Inflammatory macrophage treated with lipopolysaccharide for 4 hours (primary cell): ENCODE measurements around the gene C5orf58.

ENCODE experiments used
- DNase-seq: peaks from one replicate; pipeline ENCODE4 v3.0.0-alpha.2; 2020

Gene C5orf58

GRCh38 chr5:170261528-170262043 lies 28.8 kb downstream of the C5orf58 start:
- DNase-seq: no peak

- no peak for DNase-seq
These were observed 29.6 kb downstream of the C5orf58 start for GRCh38 chr5:170262061-170263045.

- no peak for DNase-seq
These were observed 31.1 kb downstream of the C5orf58 start for GRCh38 chr5:170263906-170264305.

GRCh38 chr5:170265522-170265921 lies 32.7 kb downstream of the C5orf58 start:
- DNase-seq: no peak

- no peak for DNase-seq
These were observed 34.0 kb downstream of the C5orf58 start for GRCh38 chr5:170266570-170267381.

- peak; percentile 71 for DNase-seq
These were observed 34.8 kb downstream of the C5orf58 start for GRCh38 chr5:170267431-170268152.

GRCh38 chr5:170268153-170268689 lies 35.4 kb downstream of the C5orf58 start:
- DNase-seq: no peak

GRCh38 chr5:170268884-170269283 lies 36.1 kb downstream of the C5orf58 start:
- DNase-seq: peak; percentile 89

- peak; percentile 97 for DNase-seq
These were observed 36.8 kb downstream of the C5orf58 start for GRCh38 chr5:170269579-170269978.

GRCh38 chr5:170270293-170271069 lies 37.7 kb downstream of the C5orf58 start:
- peak; percentile 83 for DNase-seq

- no peak for DNase-seq
These were observed 41.4 kb downstream of the C5orf58 start for GRCh38 chr5:170273968-170274710.

- peak; percentile 75 for DNase-seq
These were observed 42.7 kb downstream of the C5orf58 start for GRCh38 chr5:170275376-170275994.

- no peak for DNase-seq
These were observed 43.4 kb downstream of the C5orf58 start for GRCh38 chr5:170276140-170276539.

- DNase-seq: peak; percentile 86
These were observed 45.1 kb downstream of the C5orf58 start for GRCh38 chr5:170277867-170278281.

- peak; percentile 52 for DNase-seq
These were observed 46.0 kb downstream of the C5orf58 start for GRCh38 chr5:170278611-170279458.

- DNase-seq: no peak
These were observed 46.7 kb downstream of the C5orf58 start for GRCh38 chr5:170279459-170279817.

- no peak for DNase-seq
These were observed 47.3 kb downstream of the C5orf58 start for GRCh38 chr5:170280011-170280493.

GRCh38 chr5:170283296-170283695 lies 50.5 kb downstream of the C5orf58 start:
- DNase-seq: no peak

GRCh38 chr5:170284231-170284630 lies 51.4 kb downstream of the C5orf58 start:
- DNase-seq: no peak
